Measurements from ENCODE around the gene NDUFC1. TPM values are rescaled to one million over a fixed set of nuclear protein-coding genes. Genes with fewer than 3 reads are reported as not detected.

NDUFC1 gene
- total RNA-seq, 1 experiment from 2014 or later, result 38.6 TPM

DNA sequence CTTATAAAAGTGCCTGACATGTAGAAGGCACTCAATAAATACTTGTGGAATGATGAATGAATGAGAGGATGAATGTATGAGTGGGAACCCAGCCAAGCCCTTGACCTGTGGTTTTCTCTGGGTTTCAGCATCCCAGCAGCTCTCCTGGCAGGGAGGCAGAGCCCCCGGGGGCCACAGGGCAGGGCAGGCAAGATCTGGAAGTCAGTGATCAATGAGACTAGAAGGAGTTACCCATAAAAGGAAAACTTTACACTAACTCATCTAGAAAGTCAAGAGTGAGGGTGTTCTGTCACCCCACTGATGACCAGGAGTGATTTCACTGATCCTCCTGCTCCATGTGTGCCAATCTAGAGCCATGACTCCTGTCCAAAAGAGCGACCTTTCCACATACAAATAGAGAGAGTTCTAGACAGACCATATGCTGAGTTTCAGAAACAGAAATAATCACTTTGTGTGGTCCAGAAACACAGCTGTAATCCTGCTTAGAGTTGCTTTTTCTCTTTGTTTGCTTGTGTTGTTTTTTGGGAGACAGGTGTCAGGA is 59.7 kb downstream of the NDUFC1 start:
- intact Hi-C loops (cut with micrococcal nuclease; ENCODE audit: unreplicated experiment), result no loop called here
- no peak for DNase-seq
- TF ChIP-seq, protein P1, sequence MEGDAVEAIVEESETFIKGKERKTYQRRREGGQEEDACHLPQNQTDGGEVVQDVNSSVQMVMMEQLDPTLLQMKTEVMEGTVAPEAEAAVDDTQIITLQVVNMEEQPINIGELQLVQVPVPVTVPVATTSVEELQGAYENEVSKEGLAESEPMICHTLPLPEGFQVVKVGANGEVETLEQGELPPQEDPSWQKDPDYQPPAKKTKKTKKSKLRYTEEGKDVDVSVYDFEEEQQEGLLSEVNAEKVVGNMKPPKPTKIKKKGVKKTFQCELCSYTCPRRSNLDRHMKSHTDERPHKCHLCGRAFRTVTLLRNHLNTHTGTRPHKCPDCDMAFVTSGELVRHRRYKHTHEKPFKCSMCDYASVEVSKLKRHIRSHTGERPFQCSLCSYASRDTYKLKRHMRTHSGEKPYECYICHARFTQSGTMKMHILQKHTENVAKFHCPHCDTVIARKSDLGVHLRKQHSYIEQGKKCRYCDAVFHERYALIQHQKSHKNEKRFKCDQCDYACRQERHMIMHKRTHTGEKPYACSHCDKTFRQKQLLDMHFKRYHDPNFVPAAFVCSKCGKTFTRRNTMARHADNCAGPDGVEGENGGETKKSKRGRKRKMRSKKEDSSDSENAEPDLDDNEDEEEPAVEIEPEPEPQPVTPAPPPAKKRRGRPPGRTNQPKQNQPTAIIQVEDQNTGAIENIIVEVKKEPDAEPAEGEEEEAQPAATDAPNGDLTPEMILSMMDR (IDR thresholded peaks at IDR 0.05; ENCODE audit: unreplicated experiment), result no peak
- BruUV-seq (replicated peaks), result no TSS peak
- Mint-ChIP-seq H3K36me3 (ENCODE audit: insufficient read depth, unreplicated experiment) (no peaks in the 10 kb centered on the region), H3K4me1 (ENCODE audit: low read depth, unreplicated experiment) (peaks cover 15% of the 10 kb centered on the region), H3K27me3 (ENCODE audit: unreplicated experiment) (no peaks in the 10 kb centered on the region), H3K4me3 (ENCODE audit: low read depth, unreplicated experiment) (no peak overlapping the region), H3K9me3 (ENCODE audit: low read depth, unreplicated experiment) (no peaks in the 10 kb centered on the region), H3K27ac (ENCODE audit: unreplicated experiment) (no peak overlapping the region)
- CTCF ChIA-PET, result no interaction called here

DNA sequence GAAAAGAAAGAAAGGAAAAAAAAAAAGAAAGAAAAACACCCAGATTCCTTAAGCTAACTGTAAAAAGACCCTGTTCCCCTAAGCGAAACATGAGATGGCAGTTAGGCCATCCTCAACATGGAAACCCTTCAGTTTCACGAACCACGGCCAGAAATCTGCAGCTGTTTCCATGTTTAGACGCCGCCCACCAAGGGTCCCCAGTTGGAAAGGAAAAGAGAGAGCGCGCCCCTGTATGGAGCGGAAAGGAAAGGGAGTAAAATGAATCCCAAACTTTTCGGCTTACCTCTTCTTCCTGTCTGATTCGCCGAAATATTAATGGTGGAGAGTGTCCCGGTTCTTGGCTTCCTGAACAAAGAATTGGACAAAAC is 60.5 kb downstream of the NDUFC1 start:
- no TSS peak for BruUV-seq (replicated peaks)
- Mint-ChIP-seq H3K27me3 (ENCODE audit: unreplicated experiment) (no peaks in the 10 kb centered on the region), H3K4me1 (ENCODE audit: low read depth, unreplicated experiment) (peaks cover 15% of the 10 kb centered on the region), H3K36me3 (ENCODE audit: insufficient read depth, unreplicated experiment) (no peaks in the 10 kb centered on the region), H3K9me3 (ENCODE audit: low read depth, unreplicated experiment) (no peaks in the 10 kb centered on the region), H3K4me3 (ENCODE audit: low read depth, unreplicated experiment) (no peak overlapping the region), H3K27ac (ENCODE audit: unreplicated experiment) (no peak overlapping the region)
- CTCF ChIA-PET, result no interaction called here
- TF ChIP-seq, protein P1 (IDR thresholded peaks at IDR 0.05; ENCODE audit: unreplicated experiment), result no peak
- no peak for DNase-seq
- intact Hi-C loops (cut with micrococcal nuclease; ENCODE audit: unreplicated experiment), result no loop called here

DNA sequence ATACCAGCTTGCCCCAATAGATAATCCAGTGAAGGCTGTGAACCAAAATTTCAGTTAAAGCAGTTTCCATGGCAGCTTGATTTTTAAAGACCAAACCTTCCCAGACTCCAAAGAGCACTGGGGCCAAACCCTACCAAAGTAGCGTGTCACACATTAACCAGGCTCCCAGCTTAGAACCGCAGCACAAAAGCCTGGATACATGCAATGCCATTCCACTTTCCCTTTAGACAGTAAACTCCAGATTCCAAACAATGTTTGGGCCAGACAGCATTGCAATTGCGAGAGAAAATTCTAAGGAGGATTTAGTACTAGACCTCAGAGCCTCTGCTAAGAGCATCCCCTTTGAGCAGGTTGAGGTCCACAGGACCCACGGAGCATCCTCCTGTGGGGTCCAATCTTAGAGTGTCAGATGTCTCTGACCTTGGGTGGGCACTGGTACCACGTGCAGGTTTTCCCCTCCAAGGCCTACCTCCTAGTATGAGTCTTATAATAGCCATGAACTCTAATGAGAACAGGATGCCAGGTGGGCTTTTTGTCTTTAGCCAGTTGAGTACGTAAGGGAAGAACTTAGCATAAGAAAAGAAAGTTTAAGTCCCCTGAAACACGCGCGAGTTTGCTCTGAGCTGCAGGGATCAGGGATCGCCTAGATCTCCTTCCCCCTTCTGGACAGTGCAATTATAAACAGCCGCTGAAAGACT is 61.0 kb downstream of the NDUFC1 start:
- Mint-ChIP-seq H3K4me3 (ENCODE audit: low read depth, unreplicated experiment) (no peak overlapping the region), H3K9me3 (ENCODE audit: low read depth, unreplicated experiment) (no peaks in the 10 kb centered on the region), H3K4me1 (ENCODE audit: low read depth, unreplicated experiment) (peaks cover 15% of the 10 kb centered on the region), H3K36me3 (ENCODE audit: insufficient read depth, unreplicated experiment) (no peaks in the 10 kb centered on the region), H3K27me3 (ENCODE audit: unreplicated experiment) (no peaks in the 10 kb centered on the region), H3K27ac (ENCODE audit: unreplicated experiment) (no peak overlapping the region)
- TF ChIP-seq, protein P1 (IDR thresholded peaks at IDR 0.05; ENCODE audit: unreplicated experiment), result no peak
- no peak for DNase-seq
- CTCF ChIA-PET, result no interaction called here
- intact Hi-C loops (cut with micrococcal nuclease; ENCODE audit: unreplicated experiment), result no loop called here
- BruUV-seq (replicated peaks), result no TSS peak

Other genes with a start within 250 kb of the NDUFC1 start
- 25.2 and 27.8 TPM in 2 replicates for gene ELF2, start 125.3 kb downstream of the NDUFC1 start, total RNA-seq (2022)
- gene MGARP, start 22.3 kb downstream of the NDUFC1 start, total RNA-seq (2022), result not detected in 2 replicates
- gene NAA15, start 972 bp downstream of the NDUFC1 start, total RNA-seq (2022), result 45.2 and 46.2 TPM in 2 replicates
- gene RAB33B, start 151.6 kb upstream of the NDUFC1 start, total RNA-seq (2022), result 5.9 and 6.2 TPM in 2 replicates